ENCODE measurements around the gene NFATC2.

DNA sequence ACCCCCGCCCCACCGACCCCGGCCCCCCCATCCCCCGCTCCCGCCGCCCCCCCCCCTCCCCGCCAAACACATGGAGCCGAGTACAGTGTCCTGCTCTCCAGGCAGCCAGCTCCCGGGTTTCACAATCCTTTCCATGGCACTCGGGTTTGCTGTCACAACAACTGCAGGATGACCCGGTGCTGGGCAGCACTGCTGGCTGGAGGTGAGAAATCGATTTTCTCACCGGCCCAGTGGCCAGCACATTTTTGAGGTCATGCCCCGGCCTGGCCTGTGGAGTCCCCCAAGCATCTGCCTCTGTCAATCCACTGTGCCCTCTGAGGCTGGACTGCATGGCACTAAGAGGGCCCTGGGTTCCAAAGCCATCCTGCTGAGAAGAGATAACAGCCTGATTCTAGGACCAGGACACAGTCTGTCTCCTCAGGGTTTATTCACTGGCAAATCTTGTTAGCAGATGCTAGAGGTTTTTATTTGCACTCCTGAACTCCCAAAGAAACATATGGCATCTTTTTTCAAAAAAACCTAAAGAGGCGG lies 129.5 kb downstream of the NFATC2 start:
- TF ChIP-seq, protein P1, sequence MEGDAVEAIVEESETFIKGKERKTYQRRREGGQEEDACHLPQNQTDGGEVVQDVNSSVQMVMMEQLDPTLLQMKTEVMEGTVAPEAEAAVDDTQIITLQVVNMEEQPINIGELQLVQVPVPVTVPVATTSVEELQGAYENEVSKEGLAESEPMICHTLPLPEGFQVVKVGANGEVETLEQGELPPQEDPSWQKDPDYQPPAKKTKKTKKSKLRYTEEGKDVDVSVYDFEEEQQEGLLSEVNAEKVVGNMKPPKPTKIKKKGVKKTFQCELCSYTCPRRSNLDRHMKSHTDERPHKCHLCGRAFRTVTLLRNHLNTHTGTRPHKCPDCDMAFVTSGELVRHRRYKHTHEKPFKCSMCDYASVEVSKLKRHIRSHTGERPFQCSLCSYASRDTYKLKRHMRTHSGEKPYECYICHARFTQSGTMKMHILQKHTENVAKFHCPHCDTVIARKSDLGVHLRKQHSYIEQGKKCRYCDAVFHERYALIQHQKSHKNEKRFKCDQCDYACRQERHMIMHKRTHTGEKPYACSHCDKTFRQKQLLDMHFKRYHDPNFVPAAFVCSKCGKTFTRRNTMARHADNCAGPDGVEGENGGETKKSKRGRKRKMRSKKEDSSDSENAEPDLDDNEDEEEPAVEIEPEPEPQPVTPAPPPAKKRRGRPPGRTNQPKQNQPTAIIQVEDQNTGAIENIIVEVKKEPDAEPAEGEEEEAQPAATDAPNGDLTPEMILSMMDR (IDR thresholded peaks at IDR 0.05 in 2 of 3, conservative IDR thresholded peaks at IDR 0.05 in 1 of 3; ENCODE audit: borderline replicate concordance in 1 of 3, insufficient read depth in 1 of 3, low read depth in 2 of 3, low read length in 2 of 3) = no peak
- TF ChIP-seq ELF1 (IDR thresholded peaks at IDR 0.05; ENCODE audit: borderline replicate concordance, low read depth) = no peak
- TF ChIP-seq POLR2A (IDR thresholded peaks at IDR 0.05; ENCODE audit: borderline replicate concordance, extremely low read depth, insufficient read depth, insufficient read length) = no peak
- TF ChIP-seq EZH2 (IDR thresholded peaks at IDR 0.05) = no peak
- no peak for TF ChIP-seq JUND (IDR thresholded peaks at IDR 0.05)
- TF ChIP-seq CBX3 (IDR thresholded peaks at IDR 0.05; ENCODE audit: low read depth) = no peak
- TF ChIP-seq, protein P2, sequence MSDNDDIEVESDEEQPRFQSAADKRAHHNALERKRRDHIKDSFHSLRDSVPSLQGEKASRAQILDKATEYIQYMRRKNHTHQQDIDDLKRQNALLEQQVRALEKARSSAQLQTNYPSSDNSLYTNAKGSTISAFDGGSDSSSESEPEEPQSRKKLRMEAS (IDR thresholded peaks at IDR 0.05) = no peak
- no peak for TF ChIP-seq FOSL1 (IDR thresholded peaks at IDR 0.05; ENCODE audit: low read depth)
- TF ChIP-seq EZH2phosphoT487 (IDR thresholded peaks at IDR 0.05; ENCODE audit: borderline replicate concordance) = no peak
- TF ChIP-seq, protein P3, sequence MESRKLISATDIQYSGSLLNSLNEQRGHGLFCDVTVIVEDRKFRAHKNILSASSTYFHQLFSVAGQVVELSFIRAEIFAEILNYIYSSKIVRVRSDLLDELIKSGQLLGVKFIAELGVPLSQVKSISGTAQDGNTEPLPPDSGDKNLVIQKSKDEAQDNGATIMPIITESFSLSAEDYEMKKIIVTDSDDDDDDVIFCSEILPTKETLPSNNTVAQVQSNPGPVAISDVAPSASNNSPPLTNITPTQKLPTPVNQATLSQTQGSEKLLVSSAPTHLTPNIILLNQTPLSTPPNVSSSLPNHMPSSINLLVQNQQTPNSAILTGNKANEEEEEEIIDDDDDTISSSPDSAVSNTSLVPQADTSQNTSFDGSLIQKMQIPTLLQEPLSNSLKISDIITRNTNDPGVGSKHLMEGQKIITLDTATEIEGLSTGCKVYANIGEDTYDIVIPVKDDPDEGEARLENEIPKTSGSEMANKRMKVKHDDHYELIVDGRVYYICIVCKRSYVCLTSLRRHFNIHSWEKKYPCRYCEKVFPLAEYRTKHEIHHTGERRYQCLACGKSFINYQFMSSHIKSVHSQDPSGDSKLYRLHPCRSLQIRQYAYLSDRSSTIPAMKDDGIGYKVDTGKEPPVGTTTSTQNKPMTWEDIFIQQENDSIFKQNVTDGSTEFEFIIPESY (IDR thresholded peaks at IDR 0.05; ENCODE audit: extremely low read depth, insufficient replicate concordance, low read length) = no peak

Measured in HCT116 (cell line).